HG03521 (cell line): ENCODE data around the gene AIF1L.
"Not testable (repeated sequence)": the region's sequence is repeated elsewhere in the genome, so short reads cannot be mapped to it uniquely, and the experiment has no call there.

Experiments
- ATAC-seq: cut with Tn5 transposase; IDR thresholded peaks from one replicate; pipeline ENCODE4 v1.9.1; 2021; ENCODE audit warnings: mild to moderate bottlenecking, moderate library complexity; ENCODE audit not compliant: unreplicated experiment

AIF1L gene

DNA sequence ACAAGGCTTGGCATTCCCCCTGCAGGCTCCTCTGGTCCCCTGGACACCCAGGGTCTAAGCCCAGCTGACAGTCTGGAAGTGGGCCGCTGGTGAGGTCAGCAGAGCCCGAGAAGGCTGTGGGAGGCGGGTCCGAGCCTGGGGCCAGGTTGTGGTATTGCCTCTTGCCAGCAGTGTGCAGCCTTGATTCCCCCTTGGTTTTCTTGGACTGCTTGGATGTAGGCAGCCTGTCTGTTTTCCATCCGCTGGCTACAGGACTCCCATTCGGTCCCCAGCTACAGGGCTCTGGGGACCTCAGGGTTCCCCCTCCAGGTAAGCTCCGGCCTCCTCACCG, 1.6 kb downstream of the AIF1L start:
- no peak for ATAC-seq

DNA sequence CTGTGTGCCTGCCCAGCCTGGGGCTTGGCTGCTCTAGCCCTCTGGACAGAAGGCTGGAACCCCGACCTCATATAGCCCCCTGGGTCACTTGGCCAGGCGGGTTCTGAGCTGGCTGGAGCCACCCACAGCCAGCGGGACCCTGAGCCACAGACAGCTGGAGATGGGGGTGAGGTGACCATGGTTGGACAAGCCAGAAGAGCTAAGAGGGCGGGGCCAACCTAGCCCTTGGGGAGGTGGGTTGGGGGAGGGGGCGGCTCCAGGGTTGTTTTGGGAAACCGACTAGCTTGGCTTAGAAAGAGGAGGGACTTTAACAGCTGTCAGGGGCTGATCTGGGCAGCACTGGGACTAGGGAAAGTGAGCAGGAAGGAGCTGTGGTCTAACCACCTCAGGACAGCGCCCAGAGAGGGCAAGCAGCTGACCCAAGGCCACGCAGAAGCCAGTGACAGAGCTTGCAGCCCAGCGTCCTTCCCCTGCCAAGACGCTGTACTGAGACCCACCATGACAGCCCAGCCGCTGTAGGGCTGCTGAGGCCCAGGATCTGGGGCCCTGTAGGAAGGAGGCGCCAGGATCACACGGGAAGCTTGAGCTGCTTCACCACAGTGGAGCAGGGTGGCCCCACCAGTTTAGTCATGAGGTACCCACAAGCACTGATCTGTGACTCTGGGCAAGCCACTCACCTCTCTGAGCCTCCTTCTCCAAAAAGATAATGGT, 2.2 kb downstream of the AIF1L start:
- ATAC-seq, result no peak

DNA sequence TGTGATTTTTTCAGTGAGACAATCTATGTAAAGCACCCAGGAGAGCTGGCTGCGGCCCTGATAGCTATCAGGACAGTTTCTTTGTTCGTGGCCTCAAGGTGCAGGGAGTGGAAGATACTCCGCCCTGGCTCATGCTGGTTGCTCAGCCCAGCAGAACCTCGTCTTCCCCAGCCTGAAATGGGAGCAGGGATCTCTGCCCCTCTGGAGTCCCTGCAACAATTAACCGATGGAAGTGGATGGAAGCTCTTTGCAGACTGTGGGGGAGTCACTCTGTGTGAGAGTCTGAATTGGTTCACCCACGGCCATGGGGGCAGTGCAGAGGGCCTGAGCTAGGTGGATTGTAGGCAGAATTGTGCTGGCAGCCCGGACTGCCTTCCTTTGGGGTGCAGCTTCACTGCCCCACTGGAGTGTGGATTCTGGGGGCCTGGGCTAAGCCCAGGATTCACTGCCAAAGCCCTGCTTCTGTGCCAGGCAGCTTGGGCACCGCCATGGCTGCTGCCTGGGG, 2.8 kb downstream of the AIF1L start:
- no peak for ATAC-seq

DNA sequence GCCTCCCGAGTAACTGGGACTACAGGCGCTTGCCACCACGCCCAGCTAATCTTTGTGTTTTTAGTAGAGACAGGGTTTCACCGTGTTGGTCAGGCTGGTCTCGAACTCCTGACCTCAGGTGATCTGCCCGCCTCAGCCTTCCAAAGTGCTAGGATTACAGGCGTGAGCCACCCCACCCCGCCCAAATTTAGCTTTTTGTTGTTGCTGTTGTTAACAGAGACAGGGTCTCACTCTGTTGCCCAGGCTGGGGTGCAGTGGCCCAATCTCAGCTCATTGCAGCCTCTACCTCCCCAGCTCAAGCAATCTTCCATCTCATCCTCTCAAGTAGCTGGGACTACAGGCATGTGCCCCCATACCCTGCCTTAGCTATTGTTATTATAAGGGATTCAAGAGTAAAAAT, 3.5 kb downstream of the AIF1L start:
- not testable (repeated sequence) for ATAC-seq

DNA sequence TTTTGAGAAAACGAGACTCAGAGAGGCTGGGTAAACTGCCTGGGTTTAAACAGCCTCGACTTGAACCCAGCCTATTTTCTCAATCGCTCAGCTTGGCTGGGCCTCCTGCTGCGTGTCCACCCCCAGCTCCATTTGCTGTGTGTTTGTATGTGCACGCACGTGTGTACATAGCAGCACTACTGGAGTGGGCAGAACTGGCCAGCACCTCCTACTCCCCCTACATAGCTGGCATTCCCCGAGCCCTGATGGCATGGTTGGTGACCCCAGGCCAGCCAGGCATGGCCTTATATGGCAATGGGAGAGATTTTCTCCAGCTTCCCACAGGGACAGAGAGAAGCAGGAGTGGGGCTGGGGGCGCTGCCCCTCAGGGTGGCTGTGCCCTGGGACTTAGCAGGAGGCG, 4.1 kb downstream of the AIF1L start:
- ATAC-seq, result no peak

DNA sequence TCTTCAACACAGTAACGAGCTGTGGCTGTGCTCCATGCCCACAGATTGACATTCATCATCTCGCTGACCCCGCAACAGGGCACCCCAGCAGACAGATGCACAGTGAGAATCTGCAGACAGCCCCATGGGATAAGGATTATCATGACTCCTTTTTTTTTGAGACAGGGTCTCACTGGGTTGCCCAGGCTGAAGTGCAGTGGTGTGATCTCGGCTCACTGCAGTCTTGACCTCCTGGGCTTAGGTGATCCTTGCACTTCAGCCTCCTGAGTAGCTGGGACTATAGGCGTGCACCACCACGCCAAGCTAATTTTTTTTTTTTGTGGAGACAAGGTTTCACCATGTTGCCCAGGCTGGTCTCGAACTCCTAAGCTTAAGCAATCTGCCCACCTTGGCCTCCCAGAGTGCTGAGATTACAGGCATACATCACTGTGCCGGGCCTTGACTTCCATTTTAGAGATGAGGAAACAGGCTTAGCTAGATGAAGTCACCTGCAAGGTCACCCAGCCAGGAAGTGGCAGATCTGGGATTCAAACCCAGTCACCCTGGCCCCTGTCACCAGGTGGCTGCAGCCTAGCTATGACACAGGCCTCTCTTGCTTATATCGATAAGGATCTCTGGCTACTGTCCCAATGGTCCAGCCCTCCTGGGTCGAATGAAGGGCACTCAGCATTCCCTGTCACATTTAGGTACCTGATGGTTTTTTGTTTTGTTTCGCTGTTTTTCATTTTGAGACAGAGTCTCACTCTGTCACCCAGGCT, 5.1 kb downstream of the AIF1L start:
- no peak for ATAC-seq

DNA sequence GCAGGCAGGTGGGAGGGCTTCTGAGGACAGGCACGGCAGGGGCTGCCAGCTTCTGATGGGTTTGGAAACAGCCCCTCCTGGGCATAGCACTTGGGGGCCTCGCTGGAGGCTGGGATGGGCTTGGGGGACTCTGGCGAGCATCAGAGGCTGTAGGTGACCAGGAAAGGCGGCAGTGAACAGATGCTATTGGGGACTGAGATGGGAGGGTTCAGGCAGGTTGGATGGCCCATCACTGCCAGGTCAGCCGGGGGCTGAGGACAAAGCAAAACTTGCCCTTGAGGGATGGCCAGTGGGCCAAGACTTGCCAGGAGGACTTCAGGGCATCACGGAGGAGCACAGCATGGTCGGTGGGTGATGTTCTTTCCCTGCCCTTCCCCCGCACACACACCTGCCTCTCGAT, 6.7 kb downstream of the AIF1L start:
- ATAC-seq, result no peak

DNA sequence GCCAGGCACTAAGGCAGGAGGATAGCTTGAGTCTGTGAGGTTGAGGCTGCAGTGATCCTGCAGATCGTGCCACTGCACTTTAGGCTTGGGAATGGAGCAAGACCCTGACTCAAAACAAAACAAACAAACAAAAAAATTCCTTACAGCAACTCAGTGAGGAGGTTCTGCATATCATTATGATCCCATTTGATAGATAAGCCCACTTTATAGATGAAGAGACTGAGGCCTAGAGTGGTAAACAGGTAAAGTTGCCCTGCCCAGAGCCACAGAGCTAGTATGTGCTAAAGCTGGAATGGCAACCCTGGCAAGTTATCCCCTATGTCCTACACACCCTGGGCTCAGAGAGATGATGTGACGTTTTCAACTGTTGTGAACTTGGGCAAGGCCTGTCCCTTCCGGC, 7.2 kb downstream of the AIF1L start:
- ATAC-seq, result no peak

DNA sequence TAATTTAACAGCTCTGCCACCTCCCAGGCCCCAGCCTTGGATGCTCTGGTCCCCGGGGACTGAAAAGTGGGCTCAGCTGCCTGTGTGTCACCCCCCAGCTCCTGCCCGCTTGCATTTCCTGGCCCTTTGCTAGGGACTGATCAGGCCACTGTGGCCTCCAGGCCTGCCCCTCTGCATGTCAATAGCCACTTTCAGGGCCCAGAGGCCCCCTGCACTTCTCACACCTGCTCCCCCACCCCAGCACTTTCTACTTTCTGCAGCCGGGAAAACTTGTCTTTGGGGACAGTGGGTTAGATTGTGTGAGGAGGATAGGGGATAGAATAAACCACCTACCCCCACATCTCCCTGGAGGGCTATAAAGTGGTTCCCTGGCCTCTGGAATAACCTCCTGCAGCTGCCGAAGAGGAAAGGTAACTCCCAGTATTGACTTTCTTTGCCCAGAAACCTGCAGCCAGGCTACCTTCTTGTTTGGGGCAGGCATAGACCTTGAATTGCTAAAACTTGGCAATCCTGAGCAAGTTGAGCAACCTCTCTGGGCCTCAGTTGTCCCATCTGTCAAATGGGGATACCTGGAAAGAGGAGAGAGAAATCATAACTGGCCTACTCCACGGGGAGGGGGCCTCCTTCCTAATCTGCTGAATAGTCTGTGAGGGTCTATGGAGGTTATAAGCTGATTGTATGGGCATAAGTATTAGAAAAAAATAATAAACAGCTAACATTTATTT, 7.8 kb downstream of the AIF1L start:
- no peak for ATAC-seq

DNA sequence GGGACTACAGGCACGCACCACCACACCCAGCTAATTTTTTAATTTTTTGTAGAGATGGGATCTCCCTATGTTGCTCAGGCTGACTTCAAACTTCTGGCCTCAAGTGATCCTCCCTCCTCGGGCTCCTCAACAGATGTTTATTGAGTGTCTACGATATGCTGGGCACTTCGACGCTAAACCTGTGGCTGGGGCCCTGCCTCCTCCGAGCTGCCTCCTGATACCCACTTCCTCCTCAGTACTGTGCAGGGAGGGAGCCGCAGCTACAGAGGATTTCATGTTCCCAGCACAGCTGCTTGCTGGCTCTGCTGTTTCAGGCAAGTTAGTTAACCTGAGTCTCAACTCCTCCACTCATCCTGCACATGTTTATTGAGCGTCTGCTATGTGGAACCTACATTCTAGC, 9.6 kb downstream of the AIF1L start:
- no peak for ATAC-seq

DNA sequence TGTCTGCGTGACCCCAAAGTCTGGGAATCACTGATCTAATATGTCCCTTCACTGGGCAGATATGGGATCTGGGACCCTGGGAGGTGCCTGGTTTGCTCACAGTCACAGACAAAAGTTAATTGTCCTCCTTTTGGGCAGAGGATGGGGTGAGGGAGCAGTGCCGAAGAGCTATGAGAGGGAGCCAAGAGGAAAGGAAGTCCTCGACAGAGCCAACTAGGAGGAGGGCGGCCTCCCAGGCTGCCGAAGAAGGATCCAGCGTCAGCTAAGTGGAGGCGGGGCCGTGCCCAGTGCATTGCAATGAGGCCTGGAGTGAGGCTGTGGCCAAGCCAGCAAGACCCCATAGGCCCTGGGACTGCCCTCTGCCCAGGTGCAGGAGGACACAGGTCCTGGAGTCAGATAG, 11.4 kb downstream of the AIF1L start:
- ATAC-seq, result no peak

DNA sequence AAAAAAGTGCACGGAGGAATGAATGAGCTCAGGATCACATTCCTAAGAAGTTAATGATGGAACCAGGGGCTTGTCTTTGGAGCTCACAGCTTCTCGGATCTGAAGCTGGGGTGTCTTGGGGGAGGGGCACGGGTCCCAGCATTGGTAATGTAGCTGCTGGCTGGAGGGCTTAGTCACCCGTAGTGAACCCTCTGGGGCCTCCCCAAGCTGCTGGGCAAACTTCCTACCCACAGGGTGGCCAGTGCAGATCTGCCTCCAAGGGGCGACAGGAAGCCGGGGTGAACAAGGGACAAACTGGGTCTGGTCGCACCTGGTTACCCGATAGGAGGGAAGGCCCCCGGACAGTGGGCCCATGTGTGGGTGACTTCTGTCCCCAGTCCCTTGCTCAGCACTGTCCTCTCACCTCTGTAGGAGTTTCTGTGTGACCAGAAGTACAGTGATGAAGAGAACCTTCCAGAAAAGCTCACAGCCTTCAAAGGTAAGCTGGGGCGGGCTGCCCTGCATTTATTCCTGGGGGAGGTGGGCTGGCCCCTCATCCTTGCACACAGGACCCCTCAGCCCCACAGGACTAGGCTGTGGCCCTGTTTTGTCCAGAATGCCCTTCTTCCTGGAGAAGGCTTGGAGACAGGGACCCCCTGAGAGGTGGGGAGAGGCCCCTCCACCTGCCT, 15.0 kb downstream of the AIF1L start:
- no peak for ATAC-seq

DNA sequence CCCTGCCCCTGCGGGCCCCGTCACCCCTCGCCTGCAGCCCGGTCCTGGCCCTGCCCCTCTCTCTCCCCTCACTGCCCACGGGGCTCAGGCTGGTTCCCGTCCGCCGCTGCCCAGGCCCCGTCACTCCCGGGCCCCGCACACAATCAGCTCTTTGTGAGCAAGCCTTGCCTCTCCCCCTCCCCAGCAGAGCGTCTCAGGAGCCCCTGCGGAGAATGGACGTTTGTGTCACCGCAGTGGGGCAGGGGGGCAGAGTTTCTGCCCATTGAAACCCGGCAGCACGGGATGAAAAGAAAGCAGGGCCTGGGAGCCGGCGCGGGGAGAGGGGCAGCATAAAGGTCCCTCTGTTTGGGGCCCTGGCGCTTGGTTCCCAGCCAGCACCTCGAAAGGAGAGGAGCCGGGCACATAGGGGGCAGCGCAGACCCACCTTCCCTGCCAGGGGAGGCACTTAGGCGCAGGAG, 15.6 kb downstream of the AIF1L start:
- no peak for ATAC-seq

DNA sequence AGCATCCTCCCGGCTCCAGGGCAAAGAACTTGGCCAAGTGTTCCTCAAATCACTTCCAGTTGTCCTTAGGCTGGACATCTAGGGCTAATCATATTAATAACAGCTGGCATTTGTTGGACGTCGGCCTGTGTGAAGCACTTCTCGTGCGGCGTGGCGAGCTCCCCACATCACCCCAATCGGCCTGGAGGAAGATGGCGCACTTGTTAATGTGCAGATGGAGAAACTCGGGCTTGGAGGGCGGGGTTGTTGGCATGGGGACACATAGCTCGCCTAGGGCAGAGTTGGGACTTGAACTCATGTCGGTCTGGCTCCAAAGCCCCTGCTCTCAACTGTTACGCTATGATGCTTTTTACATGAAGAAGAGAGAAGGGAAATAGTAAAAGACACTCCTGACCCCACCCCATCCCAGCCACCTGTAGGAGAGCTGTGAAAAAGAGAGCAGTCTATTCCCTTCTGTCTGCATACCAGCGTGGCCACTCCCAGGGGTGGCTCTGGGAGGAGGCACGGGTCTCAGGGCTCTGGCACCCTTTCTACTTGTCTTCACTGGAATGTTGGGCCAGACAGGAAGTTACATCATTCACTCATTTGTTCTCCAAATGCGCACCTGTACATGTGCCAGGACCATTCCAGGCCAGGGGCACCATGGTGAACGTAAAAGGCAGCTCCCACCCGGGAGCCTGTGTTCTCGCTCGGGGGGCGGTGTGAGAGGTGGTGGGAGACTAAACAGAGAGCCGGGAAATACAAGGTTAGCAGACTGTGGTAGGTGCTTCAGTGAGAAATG, 16.2 kb downstream of the AIF1L start:
- ATAC-seq, result no peak

DNA sequence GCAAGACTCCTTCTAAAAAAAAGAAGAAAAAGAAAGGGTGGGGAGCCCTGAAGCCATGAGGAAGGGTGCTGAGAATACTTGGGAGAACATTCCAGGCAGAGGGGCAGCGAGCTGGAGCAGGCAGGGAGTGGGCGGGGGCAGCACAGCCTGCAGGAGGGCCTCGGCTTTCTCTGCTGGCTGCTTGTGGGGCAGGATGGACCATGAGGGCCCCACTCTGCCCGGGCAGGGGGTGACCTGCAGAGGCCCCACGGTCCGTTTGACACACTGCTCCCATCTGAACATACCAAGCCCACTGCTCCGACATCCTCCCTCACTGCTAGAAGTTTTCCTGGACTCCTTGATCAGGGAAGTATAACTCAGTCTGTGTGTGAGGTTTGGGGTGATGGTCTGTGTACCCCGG, 17.3 kb downstream of the AIF1L start:
- ATAC-seq, result no peak

DNA sequence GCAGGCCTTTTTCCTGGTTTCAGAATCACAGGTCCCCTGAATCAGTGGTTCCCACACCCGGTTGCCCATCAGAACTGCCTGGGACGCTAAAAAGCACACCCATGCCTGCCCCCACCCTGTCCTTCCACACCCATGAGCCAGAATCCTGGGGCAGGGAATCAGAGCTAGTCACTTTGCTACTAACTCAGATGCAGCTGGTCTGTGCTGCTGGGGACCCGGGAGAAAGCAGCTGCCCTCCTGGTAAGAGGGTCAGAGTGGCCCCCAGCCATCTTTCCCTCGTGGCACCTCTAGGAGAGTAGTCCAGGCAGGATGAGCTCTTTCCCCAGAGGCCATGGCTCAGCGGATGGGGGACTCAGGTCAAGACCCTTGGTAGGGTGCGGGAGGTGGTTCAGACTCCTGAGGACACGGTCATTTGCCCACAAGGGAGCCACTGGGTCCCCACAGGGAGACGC, 17.8 kb downstream of the AIF1L start:
- ATAC-seq, result no peak

DNA sequence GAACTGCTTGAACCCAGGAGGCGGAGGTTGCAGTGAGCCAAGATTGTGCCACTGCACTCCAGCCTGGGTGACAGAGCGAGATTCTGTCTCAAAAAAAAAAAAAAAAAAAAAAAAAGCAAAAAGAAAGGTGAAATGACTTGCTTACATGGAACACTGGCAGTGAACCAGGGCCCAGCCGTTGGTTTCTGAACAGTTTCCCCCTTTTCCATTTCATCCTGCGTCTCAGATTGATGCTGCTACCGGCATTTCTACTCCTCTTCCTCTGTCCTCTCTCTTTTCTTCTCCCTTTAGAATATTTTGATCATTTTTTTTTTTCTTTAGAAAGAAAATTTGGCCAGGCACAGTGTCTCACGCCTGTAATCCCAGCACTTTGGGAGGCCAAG, 19.0 kb downstream of the AIF1L start:
- not testable (repeated sequence) for ATAC-seq

DNA sequence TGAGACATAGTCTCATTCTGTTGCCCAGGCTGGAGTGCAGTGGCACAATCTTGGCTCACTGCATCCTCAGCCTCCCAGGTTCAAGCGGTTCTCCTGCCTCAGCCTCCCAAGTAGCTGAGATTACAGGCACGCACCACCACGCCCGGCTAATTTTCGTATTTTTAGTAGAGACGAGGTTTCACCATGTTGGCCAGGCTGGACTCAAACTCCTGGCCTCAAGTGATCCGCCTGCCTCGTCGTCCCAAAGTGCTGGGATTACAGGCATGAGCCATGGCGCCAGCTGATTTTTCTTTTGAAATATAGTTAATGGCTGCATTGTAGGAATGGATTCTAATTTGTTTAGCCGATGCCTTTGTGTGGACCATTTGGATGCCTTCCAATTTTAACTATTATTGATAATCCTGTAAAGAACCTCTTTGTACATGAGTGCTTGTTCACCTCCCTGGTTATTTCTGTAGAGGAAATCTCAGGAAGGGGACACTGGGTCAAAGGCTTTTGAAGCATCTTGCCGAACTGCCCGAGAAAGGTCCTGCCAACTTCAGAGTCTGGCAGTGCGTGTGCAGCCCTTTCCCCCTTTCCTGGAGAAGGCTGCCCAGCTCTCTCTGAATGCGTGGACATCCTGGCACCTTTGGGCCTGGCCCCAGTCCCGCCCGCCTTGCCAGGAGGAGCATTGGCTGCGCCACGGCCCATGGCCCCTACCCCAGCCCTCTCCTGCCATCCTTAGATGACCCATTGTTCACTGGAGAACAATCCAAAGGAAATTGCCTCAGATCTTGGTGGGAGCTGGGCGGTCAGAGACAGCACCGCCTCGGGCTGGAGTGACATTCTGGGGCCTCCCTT, 20.2 kb downstream of the AIF1L start:
- no peak for ATAC-seq

DNA sequence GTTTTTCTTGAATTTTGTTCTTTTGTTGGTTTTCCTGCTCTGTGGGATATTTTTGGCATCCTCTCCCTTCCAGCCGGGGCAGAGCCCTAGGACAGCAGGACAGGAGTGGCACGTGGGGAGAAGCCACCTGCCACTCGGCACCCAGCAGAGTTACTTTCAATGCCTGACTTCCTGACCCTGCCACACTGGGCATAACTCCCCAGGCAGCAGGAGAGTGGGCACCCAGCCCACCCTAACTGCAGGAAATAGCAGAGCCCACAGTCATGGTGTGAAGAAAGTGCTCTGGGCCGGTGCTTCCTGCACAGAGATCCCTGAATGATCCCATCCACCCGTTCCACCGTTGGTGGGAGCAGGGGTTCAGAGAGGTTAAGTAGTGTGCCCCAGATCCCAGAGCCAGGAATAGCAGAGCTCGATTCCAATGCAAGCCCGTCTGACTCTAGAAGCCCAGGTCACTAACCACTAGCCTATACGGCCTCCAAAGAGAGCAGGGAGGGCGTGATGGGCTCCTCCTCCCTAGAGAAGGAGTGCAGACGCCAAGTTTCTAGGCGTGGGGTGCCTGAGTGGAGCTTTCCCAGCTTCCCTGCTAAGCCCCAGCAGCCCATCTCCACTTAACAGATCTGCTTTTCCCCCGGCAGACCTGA, 20.9 kb downstream of the AIF1L start:
- ATAC-seq, result no peak
